WERI-Rb-1 (cell line): ENCODE measurements around the gene BTF3.

Experiments
- DNase-seq: peaks from one replicate; pipeline ENCODE4 v3.0.0-alpha.2; 2020
- H3K27ac ChIP-seq: fragments of 250-450 bp; sonication (Bioruptor Pico); 2 replicates; pipeline ENCODE4 v1.5.1; 2020; ENCODE audit warnings: mild to moderate bottlenecking, moderate library complexity
- H3K27me3 ChIP-seq: fragments of 250-450 bp; sonication (Bioruptor Pico); 2 replicates; pipeline ENCODE4 v1.5.1; 2021; ENCODE audit warnings: mild to moderate bottlenecking, low read depth, moderate library complexity; ENCODE audit not compliant: insufficient read depth, severe bottlenecking
- H3K36me3 ChIP-seq: fragments of 250-450 bp; sonication (Bioruptor Pico); 2 replicates; pipeline ENCODE4 v1.5.1; 2020; ENCODE audit warnings: mild to moderate bottlenecking, moderate library complexity
- H3K4me3 ChIP-seq: 2 replicates; pipeline ENCODE4 v1.5.1; 2011; ENCODE audit warnings: low read depth, mild to moderate bottlenecking, control low read depth, low read length
- H3K9me3 ChIP-seq: fragments of 250-450 bp; sonication (Bioruptor Pico); 2 replicates; pipeline ENCODE4 v1.5.1; 2021; ENCODE audit warnings: mild to moderate bottlenecking, moderate library complexity; ENCODE audit not compliant: severe bottlenecking
- TF ChIP-seq, protein P1 (sequence below): IDR thresholded peaks from 2 replicates; pipeline ENCODE4 v1.5.1; 2011; ENCODE audit warnings: low read depth, mild to moderate bottlenecking, control low read depth, inconsistent platforms, low read length

The BTF3 gene

DNA sequence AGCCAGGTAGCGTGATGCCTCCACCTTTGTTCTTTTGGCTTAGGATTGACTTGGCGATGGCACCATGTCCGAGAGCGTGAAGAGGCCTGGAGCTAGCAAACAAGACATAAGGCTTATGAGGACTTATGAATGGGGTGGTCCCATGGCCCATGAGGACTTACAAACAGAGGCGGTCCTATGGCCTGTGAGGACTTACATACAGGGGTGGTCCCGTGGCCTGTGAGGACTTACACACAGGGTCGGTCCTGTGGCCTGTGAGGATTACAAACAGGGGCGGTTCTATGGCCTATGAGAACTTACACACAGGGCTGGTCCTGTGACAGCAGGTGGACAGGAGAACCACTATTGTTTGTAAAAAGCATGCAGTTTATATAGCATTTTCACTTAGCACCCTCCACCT lies 28.4 kb upstream of the BTF3 start:
- no peak overlapping the region for H3K4me3 ChIP-seq
- TF ChIP-seq, protein P1, sequence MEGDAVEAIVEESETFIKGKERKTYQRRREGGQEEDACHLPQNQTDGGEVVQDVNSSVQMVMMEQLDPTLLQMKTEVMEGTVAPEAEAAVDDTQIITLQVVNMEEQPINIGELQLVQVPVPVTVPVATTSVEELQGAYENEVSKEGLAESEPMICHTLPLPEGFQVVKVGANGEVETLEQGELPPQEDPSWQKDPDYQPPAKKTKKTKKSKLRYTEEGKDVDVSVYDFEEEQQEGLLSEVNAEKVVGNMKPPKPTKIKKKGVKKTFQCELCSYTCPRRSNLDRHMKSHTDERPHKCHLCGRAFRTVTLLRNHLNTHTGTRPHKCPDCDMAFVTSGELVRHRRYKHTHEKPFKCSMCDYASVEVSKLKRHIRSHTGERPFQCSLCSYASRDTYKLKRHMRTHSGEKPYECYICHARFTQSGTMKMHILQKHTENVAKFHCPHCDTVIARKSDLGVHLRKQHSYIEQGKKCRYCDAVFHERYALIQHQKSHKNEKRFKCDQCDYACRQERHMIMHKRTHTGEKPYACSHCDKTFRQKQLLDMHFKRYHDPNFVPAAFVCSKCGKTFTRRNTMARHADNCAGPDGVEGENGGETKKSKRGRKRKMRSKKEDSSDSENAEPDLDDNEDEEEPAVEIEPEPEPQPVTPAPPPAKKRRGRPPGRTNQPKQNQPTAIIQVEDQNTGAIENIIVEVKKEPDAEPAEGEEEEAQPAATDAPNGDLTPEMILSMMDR = no peak
- no peak for DNase-seq

GRCh38 chr5:73471654-73472053 lies 26.6 kb upstream of the BTF3 start:
- DNase-seq = no peak
- Histone ChIP-seq H3K36me3 (no peaks in the 10 kb centered on the region), H3K9me3 (no peaks in the 10 kb centered on the region), H3K4me3 (no peak overlapping the region), H3K27ac (no peak overlapping the region), H3K27me3 (no peaks in the 10 kb centered on the region)
- TF ChIP-seq, protein P1 = no peak

More for the DNA sequence above, 28.4 kb upstream of the BTF3 start:
- Histone ChIP-seq H3K36me3 (no peaks in the 10 kb centered on the region), H3K27ac (no peak overlapping the region), H3K9me3 (no peaks in the 10 kb centered on the region), H3K27me3 (no peaks in the 10 kb centered on the region)

GRCh38 chr5:73472116-73472515 lies 26.1 kb upstream of the BTF3 start:
- DNase-seq = no peak
- Histone ChIP-seq H3K9me3 (no peaks in the 10 kb centered on the region), H3K27me3 (no peaks in the 10 kb centered on the region), H3K4me3 (no peak overlapping the region), H3K36me3 (no peaks in the 10 kb centered on the region), H3K27ac (no peak overlapping the region)
- TF ChIP-seq, protein P1 = no peak

GRCh38 chr5:73480500-73480899 lies 17.7 kb upstream of the BTF3 start:
- no peaks in the 10 kb centered on the region for H3K27me3 ChIP-seq
- no peak for DNase-seq
- H3K36me3 ChIP-seq = no peaks in the 10 kb centered on the region
- no peak overlapping the region for H3K27ac ChIP-seq
- TF ChIP-seq, protein P1 = no peak
- H3K4me3 ChIP-seq = no peak overlapping the region
- H3K9me3 ChIP-seq = no peaks in the 10 kb centered on the region

- Histone ChIP-seq H3K4me3 (no peak overlapping the region), H3K27ac (no peak overlapping the region), H3K36me3 (no peaks in the 10 kb centered on the region), H3K9me3 (no peaks in the 10 kb centered on the region), H3K27me3 (no peaks in the 10 kb centered on the region)
- peak; percentile 66 for DNase-seq
- TF ChIP-seq, protein P1 = no peak
These were observed 15.7 kb upstream of the BTF3 start for GRCh38 chr5:73482383-73483136.

GRCh38 chr5:73483676-73484075 lies 14.6 kb upstream of the BTF3 start:
- TF ChIP-seq, protein P1 = no peak
- no peak overlapping the region for H3K27ac ChIP-seq
- H3K4me3 ChIP-seq = no peak overlapping the region
- no peaks in the 10 kb centered on the region for H3K9me3 ChIP-seq
- H3K27me3 ChIP-seq = no peaks in the 10 kb centered on the region
- no peaks in the 10 kb centered on the region for H3K36me3 ChIP-seq
- DNase-seq = no peak
